ENCODE measurements around the gene IFIT1. TPM values are rescaled to one million over a fixed set of nuclear protein-coding genes. Genes with fewer than 3 reads are reported as not detected.

Gene IFIT1, protein sequence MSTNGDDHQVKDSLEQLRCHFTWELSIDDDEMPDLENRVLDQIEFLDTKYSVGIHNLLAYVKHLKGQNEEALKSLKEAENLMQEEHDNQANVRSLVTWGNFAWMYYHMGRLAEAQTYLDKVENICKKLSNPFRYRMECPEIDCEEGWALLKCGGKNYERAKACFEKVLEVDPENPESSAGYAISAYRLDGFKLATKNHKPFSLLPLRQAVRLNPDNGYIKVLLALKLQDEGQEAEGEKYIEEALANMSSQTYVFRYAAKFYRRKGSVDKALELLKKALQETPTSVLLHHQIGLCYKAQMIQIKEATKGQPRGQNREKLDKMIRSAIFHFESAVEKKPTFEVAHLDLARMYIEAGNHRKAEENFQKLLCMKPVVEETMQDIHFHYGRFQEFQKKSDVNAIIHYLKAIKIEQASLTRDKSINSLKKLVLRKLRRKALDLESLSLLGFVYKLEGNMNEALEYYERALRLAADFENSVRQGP
- 12.4 and 13.2 TPM in 2 replicates for total RNA-seq (ENCODE audit: low replicate concordance)

DNA sequence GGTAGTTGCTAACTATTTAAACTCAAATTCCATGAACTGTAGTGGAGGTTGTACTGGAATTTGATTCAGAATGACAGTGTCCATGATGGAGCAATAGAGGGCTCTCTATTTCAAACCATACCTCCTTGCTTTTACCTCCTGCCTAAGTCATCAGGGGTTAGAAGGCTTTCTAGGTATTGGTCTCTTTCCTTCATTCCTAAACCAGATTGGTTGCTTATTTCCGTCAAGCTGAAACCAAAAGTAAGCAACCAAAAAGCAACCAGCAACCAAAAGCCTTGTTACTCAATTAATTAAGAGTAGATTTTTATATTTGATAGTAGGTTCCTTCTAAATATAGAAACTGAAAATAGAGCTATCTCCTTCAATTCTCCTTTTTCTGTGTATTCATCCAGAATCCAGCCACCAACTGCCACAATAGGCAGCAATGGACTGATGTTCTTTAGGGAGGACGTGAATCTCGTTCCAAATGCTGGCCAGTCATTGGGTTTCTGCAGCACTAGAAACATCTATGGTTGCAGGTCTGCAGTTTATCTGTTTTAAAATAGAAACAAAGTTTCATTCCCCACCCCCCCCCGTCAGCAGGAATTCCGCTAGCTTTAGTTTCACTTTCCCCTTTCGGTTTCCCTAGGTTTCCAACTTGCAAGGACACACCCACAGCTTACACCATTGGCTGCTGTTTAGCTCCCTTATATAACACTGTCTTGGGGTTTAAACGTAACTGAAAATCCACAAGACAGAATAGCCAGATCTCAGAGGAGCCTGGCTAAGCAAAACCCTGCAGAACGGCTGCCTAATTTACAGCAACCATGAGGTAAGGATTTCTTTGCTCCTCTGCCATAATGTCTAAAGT is at the start of gene IFIT1:
Gene IFIT1, plus strand, starts transcription at position 717 of the 850 bp plus-strand sequence. Its CDS starts 90 bp downstream, at position 807.
- H3K9me3 Mint-ChIP-seq, result peaks cover 2% of the 10 kb centered on the region
- H3K27me3 ChIP-seq, result no peaks in the 10 kb centered on the region
- H3K27ac Mint-ChIP-seq, result peak within 1 kb of the TSS; percentile 51
- no peaks in the 10 kb centered on the region for H3K9me3 ChIP-seq (ENCODE audit: low read depth)
- H2AFZ ChIP-seq (replicated peaks), result peak within 1 kb of the TSS; percentile 97
- H3K9ac ChIP-seq, result no peak within 1 kb of the TSS
- H3K4me3 Mint-ChIP-seq, result peak within 1 kb of the TSS; percentile 83
- H4K20me1 ChIP-seq (ENCODE audit: low read depth), result no peaks in the 10 kb centered on the region
- H3K27ac ChIP-seq, result no peak within 1 kb of the TSS
- DNase-seq (ENCODE audit: low spot score), result peak; percentile 60
- H3K79me2 ChIP-seq (ENCODE audit: low read depth), result no peaks in the 10 kb centered on the region
- H3K4me1 Mint-ChIP-seq, result peaks cover 12% of the 10 kb centered on the region
- H3K36me3 ChIP-seq, result no peaks in the 10 kb centered on the region
- H3F3A ChIP-seq (ENCODE audit: low read depth), result no peaks in the 10 kb centered on the region
- no peaks in the 10 kb centered on the region for H3K27me3 Mint-ChIP-seq (ENCODE audit: insufficient read depth, low read depth)
- no peak for TF ChIP-seq EZH2phosphoT487 (IDR thresholded peaks at IDR 0.05)
- TF ChIP-seq EZH2 (IDR thresholded peaks at IDR 0.05), result no peak
- TF ChIP-seq, protein P1, sequence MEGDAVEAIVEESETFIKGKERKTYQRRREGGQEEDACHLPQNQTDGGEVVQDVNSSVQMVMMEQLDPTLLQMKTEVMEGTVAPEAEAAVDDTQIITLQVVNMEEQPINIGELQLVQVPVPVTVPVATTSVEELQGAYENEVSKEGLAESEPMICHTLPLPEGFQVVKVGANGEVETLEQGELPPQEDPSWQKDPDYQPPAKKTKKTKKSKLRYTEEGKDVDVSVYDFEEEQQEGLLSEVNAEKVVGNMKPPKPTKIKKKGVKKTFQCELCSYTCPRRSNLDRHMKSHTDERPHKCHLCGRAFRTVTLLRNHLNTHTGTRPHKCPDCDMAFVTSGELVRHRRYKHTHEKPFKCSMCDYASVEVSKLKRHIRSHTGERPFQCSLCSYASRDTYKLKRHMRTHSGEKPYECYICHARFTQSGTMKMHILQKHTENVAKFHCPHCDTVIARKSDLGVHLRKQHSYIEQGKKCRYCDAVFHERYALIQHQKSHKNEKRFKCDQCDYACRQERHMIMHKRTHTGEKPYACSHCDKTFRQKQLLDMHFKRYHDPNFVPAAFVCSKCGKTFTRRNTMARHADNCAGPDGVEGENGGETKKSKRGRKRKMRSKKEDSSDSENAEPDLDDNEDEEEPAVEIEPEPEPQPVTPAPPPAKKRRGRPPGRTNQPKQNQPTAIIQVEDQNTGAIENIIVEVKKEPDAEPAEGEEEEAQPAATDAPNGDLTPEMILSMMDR (IDR thresholded peaks at IDR 0.05), result no peak
- peaks cover 10% of the 10 kb centered on the region for H3K4me1 ChIP-seq
- no peaks in the 10 kb centered on the region for H3K36me3 Mint-ChIP-seq
- peak within 1 kb of the TSS; percentile 45 for H3K4me3 ChIP-seq
- H3K4me2 ChIP-seq, result peak within 1 kb of the TSS; percentile 78

DNA sequence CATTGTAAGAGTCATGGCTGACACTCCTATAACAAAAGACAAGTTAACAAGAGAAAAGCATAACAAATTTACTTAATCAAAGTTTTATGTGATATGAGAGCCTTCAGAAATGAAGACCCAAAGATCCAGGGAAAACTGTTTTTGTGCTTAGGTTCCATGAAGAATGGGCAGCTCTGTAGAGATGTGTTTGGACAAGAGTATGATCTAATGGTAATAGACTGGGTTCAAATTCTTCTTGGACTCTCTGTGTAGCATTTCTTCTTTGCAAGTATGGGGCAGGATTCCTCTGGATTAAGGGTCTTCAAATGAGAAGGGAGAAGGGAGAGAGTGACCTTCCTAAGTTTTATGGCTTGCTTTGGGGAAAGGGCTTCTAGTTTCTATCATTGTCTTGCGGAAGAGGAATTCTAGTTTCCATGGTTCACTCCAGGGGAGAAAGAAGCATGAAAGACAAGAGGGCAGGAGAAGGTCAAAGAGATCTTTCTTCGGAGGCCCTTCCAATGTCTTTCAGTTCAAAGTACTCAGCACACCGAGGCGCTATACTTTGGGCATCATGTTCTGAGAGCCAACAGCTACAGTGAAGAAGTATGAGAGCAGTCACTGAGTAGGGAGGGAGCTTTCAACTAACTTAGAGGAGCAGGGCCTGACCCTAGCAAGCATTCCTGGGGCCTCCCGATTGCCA is 49.2 kb upstream of the IFIT1 start:
- no peak for TF ChIP-seq EZH2 (IDR thresholded peaks at IDR 0.05)
- TF ChIP-seq EZH2phosphoT487 (IDR thresholded peaks at IDR 0.05), result no peak
- TF ChIP-seq, protein P1 (IDR thresholded peaks at IDR 0.05), result no peak
- Mint-ChIP-seq H3K4me3 (no peak overlapping the region), H3K27ac (peak overlapping the region; percentile 20), H3K9me3 (no peaks in the 10 kb centered on the region), H3K27me3 (ENCODE audit: insufficient read depth, low read depth) (peaks cover 2% of the 10 kb centered on the region), H3K4me1 (peaks cover 38% of the 10 kb centered on the region), H3K36me3 (peaks cover 3% of the 10 kb centered on the region)
- Histone ChIP-seq H4K20me1 (ENCODE audit: low read depth) (no peaks in the 10 kb centered on the region), H3K4me2 (no peak overlapping the region), H3K4me1 (peaks cover 40% of the 10 kb centered on the region), H3F3A (ENCODE audit: low read depth) (peaks cover 20% of the 10 kb centered on the region), H3K9me3 (ENCODE audit: low read depth) (no peaks in the 10 kb centered on the region), H3K79me2 (ENCODE audit: low read depth) (no peaks in the 10 kb centered on the region), H3K27ac (no peak overlapping the region), H3K27me3 (no peaks in the 10 kb centered on the region), H3K4me3 (no peak overlapping the region), H3K9ac (no peak overlapping the region), H2AFZ (replicated peaks) (peak overlapping the region; percentile 14), H3K36me3 (no peaks in the 10 kb centered on the region)
- DNase-seq (ENCODE audit: low spot score), result no peak

DNA sequence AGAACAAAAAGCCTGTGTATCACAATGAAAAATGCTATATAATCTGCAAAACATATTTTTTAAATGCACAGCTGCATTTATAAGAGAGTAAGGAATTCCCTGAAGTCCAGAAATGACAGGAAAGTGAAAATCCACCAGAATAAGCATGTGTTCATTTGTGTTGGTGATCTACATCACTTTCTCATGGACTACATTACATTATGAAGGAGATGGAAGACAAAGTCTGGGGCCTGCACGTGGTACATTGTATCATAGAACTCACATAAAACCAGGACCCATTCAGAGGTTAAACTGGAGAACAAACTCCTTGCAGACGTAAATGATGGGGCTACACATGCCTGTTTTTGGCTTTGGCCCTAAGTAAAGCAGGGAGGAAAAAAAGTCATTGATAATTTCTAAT is 48.3 kb upstream of the IFIT1 start:
- Histone ChIP-seq H3F3A (ENCODE audit: low read depth) (peaks cover 27% of the 10 kb centered on the region), H3K4me1 (peaks cover 49% of the 10 kb centered on the region), H4K20me1 (ENCODE audit: low read depth) (no peaks in the 10 kb centered on the region), H3K4me2 (no peak overlapping the region), H3K27me3 (no peaks in the 10 kb centered on the region), H3K36me3 (no peaks in the 10 kb centered on the region), H3K9ac (no peak overlapping the region), H3K4me3 (no peak overlapping the region), H2AFZ (replicated peaks) (no peak overlapping the region), H3K9me3 (ENCODE audit: low read depth) (no peaks in the 10 kb centered on the region), H3K79me2 (ENCODE audit: low read depth) (no peaks in the 10 kb centered on the region), H3K27ac (no peak overlapping the region)
- no peak overlapping the region for H3K4me3 Mint-ChIP-seq
- no peaks in the 10 kb centered on the region for H3K9me3 Mint-ChIP-seq
- peaks cover 1% of the 10 kb centered on the region for H3K36me3 Mint-ChIP-seq
- TF ChIP-seq, protein P1 (IDR thresholded peaks at IDR 0.05), result no peak
- TF ChIP-seq EZH2phosphoT487 (IDR thresholded peaks at IDR 0.05) (no peak), EZH2 (IDR thresholded peaks at IDR 0.05) (no peak)
- peaks cover 2% of the 10 kb centered on the region for H3K27me3 Mint-ChIP-seq (ENCODE audit: insufficient read depth, low read depth)
- peaks cover 48% of the 10 kb centered on the region for H3K4me1 Mint-ChIP-seq
- DNase-seq (ENCODE audit: low spot score), result no peak
- no peak overlapping the region for H3K27ac Mint-ChIP-seq

Data from neural progenitor cell (in vitro differentiated cells).